Sigmoid colon (tissue), 7 donors: ENCODE data around the gene RAP1A. TPM values are rescaled to one million over a fixed set of nuclear protein-coding genes. Genes with fewer than 3 reads are reported as not detected.

Experiments used
- DNase-seq: peaks from one replicate; pipeline ENCODE4 v3.0.0-alpha.2; 2019
- H3K27ac ChIP-seq, 4 donors: fragments of 200-600 bp; sonication (generic); one replicate each; pipeline ENCODE4 v1.5.1; 2016 to 2019; ENCODE audit warnings: mild to moderate bottlenecking in 1 of 4
- H3K27me3 ChIP-seq, 3 donors: fragments of 200-600 bp; sonication (generic); one replicate each; pipeline ENCODE4 v1.5.1; 2019; ENCODE audit warnings: mild to moderate bottlenecking in 1 of 3
- H3K36me3 ChIP-seq, 4 donors: fragments of 200-600 bp; sonication (generic); one replicate each; pipeline ENCODE4 v1.5.1; 2016 to 2019
- H3K4me1 ChIP-seq, 4 donors: fragments of 200-600 bp; sonication (generic); one replicate each; pipeline ENCODE4 v1.5.1; 2017 to 2019
- H3K4me3 ChIP-seq, 4 donors: fragments of 200-600 bp; sonication (generic); one replicate each; pipeline ENCODE4 v1.5.1; 2017 to 2019; ENCODE audit warnings: mild to moderate bottlenecking in 2 of 4, moderate library complexity in 1 of 4
- H3K9me3 ChIP-seq, 4 donors: fragments of 200-600 bp in 3 of 4; sonication (generic) in 3 of 4; one replicate each; pipeline versions ENCODE4 v1.5.1 to v1.6.1; 2013 to 2019
- EP300 ChIP-seq, 4 donors: sonication (generic); formaldehyde crosslinking; IDR thresholded peaks; one replicate each; pipeline ENCODE4 v1.6.1; 2017; ENCODE audit warnings: antibody characterized with exemption in 4 of 4
- POLR2A ChIP-seq, 2 donors: fragments of 450-650 bp; IDR thresholded peaks; one replicate each; pipeline ENCODE4 v1.6.1; 2016; ENCODE audit warnings: antibody characterized with exemption in 2 of 2, mild to moderate bottlenecking in 2 of 2, moderate library complexity in 2 of 2
- POLR2AphosphoS5 ChIP-seq, 4 donors: sonication (generic); formaldehyde crosslinking; IDR thresholded peaks; one replicate each; pipeline ENCODE4 v1.6.1; 2017; ENCODE audit warnings: antibody characterized with exemption in 4 of 4
- WGBS, 2 donors: extraction: QIAGEN DNeasy Blood & Tissue Kit; methylation state at CpG; one replicate each; pipeline ENCODE4 v1.1.7; 2013; 5-methylcytosine and 5-hydroxymethylcytosine counted together
- intact Hi-C: fragments of 100-400 bp; cut with DNase I; formaldehyde crosslinking; loops from one replicate; pipeline ENCODE4 v1.15.1; 2023
- polyA plus RNA-seq, 3 donors: library from polyadenylated mRNA; stranded (reverse); fragments of 200-250 nt; gene quantifications; one replicate each; pipeline ENCODE4 v1.2.3, GENCODE V29; 2013
- total RNA-seq, 4 donors: library from RNA; depleted of rRNA; stranded (reverse); fragments of >200 nt; gene quantifications; one replicate each; pipeline ENCODE4 v1.1.0, GENCODE V29; 2016
- TF ChIP-seq, protein P1 (sequence below), 4 experiments: fragments of 450-650 bp in 3 of 4; fragments of 200-600 bp in 1 of 4; IDR thresholded peaks; one replicate each; pipeline ENCODE4 v1.5.1; 2016 to 2019; ENCODE audit warnings: antibody characterized with exemption in 4 of 4, mild to moderate bottlenecking in 3 of 4, moderate library complexity in 2 of 4
- donor health status: healthy with polysubstance abuse.
- donor health status: Bipolar disorder and iron deficiency.
- donor health status: healthy.

The RAP1A gene
- total and polyA plus RNA-seq, 7 donors: 87.5 to 381 (median 213) TPM

DNA sequence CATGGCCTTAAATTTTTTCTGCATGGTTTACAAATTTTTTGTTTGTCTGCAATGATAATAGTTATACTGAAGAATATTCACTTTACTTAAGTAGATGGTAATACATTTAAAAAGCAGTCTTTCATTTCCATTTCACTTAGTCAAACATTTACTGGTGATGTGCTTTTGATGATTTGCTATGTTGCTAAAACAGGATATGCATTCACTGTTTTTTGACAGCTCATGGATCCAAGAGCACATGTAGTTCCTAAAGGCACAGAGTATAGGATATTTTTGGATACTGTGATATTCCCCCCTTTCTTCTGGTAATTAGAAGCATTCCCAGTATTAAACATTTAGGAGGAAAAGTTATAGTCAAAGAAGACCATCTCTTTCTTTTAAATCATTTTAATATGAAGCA is 45.9 kb downstream of the RAP1A start:
- Histone ChIP-seq H3K9me3 (no peaks in the 10 kb centered on the region), H3K36me3 (peaks cover 0 to 3% (median 0%) of the 10 kb centered on the region in 4 donors), H3K4me3 (no peak overlapping the region), H3K27ac (peak overlapping the region in 3 of 4 donors; percentile 47 to 62 (median 60)), H3K27me3 (no peaks in the 10 kb centered on the region), H3K4me1 (peaks cover 0 to 82% (median 57%) of the 10 kb centered on the region in 4 donors)
- TF ChIP-seq, protein P1, sequence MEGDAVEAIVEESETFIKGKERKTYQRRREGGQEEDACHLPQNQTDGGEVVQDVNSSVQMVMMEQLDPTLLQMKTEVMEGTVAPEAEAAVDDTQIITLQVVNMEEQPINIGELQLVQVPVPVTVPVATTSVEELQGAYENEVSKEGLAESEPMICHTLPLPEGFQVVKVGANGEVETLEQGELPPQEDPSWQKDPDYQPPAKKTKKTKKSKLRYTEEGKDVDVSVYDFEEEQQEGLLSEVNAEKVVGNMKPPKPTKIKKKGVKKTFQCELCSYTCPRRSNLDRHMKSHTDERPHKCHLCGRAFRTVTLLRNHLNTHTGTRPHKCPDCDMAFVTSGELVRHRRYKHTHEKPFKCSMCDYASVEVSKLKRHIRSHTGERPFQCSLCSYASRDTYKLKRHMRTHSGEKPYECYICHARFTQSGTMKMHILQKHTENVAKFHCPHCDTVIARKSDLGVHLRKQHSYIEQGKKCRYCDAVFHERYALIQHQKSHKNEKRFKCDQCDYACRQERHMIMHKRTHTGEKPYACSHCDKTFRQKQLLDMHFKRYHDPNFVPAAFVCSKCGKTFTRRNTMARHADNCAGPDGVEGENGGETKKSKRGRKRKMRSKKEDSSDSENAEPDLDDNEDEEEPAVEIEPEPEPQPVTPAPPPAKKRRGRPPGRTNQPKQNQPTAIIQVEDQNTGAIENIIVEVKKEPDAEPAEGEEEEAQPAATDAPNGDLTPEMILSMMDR (IDR thresholded peaks at IDR 0.05): no peak
- DNase-seq: no peak
- intact Hi-C loops: no loop called here

- H3K4me1 ChIP-seq: peaks cover 0 to 81% (median 51%) of the 10 kb centered on the region in 4 donors
- H3K36me3 ChIP-seq: peaks cover 0 to 3% (median 0%) of the 10 kb centered on the region in 4 donors
These were observed 47.2 kb downstream of the RAP1A start for GRCh38 chr1:111666828-111667227.

DNA sequence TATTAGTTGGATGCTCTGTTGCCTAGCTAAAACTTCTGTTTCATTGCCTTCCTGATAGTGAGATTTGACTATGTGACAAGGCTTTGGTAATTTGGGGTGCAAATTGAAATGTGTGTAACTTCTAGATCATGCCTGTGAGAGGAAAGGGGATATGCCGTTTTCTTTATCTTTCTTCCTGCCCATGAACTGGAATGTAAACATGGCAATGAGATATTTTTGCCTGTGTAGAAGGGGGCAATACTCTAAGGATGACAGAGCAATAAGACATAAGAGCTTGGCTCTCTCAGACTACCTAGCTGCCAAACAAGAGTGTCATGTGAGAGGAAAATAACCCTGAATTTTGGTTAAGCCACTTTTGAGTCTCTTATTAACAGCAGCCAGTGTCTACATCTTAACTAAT is 49.7 kb downstream of the RAP1A start:
- no peaks in the 10 kb centered on the region for H3K27me3 ChIP-seq
- no peak for DNase-seq
- WGBS, 2 donors: 8 to 19% methylated on average over 1 of the region's 1 CpG
- H3K9me3 ChIP-seq: no peaks in the 10 kb centered on the region
- no peak overlapping the region for H3K4me3 ChIP-seq
- peaks cover 0 to 94% (median 71%) of the 10 kb centered on the region in 4 donors for H3K4me1 ChIP-seq
- intact Hi-C loops: no loop called here
- peaks cover 0 to 3% (median 0%) of the 10 kb centered on the region in 4 donors for H3K36me3 ChIP-seq
- TF ChIP-seq POLR2AphosphoS5 (IDR thresholded peaks at IDR 0.05) (peak in 1 of 4 donors; percentile 21), EP300 (IDR thresholded peaks at IDR 0.05) (no peak), POLR2A (IDR thresholded peaks at IDR 0.05) (no peak)
- H3K27ac ChIP-seq: peak overlapping the region in 3 of 4 donors; percentile 34 to 76 (median 71)

More at GRCh38 chr1:111666828-111667227, 47.2 kb downstream of the RAP1A start:
- peak overlapping the region in 2 of 4 donors; percentile 47 to 60 for H3K27ac ChIP-seq
- no peaks in the 10 kb centered on the region for H3K27me3 ChIP-seq
- no peak overlapping the region for H3K4me3 ChIP-seq
- WGBS, 2 donors: 75 to 88% methylated on average over 1 of the region's 1 CpG
- DNase-seq: no peak
- TF ChIP-seq POLR2A (IDR thresholded peaks at IDR 0.05) (no peak), POLR2AphosphoS5 (IDR thresholded peaks at IDR 0.05) (no peak), EP300 (IDR thresholded peaks at IDR 0.05) (no peak)
- TF ChIP-seq, protein P1 (IDR thresholded peaks at IDR 0.05): no peak
- intact Hi-C loops: no loop called here
- no peaks in the 10 kb centered on the region for H3K9me3 ChIP-seq

DNA sequence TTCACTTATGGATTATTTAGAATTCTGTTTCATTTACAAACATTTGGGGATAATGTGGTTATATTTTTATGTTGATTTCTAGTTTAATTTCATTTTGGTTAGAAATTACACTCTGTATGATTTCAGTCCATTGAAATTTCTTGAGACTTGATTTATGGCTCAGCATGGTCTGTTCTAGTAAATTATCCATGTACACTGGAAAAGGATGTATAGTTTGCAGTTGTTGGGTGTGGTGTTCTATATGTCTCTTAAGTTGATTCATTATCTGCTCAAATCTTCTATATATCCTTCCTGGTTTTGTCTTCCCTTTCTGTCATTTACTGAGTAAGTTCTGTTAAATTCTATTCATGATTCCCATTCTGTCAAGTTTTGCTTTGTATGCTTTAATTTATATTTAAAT is 52.3 kb downstream of the RAP1A start:
- TF ChIP-seq POLR2AphosphoS5 (IDR thresholded peaks at IDR 0.05) (no peak), EP300 (IDR thresholded peaks at IDR 0.05) (no peak), POLR2A (IDR thresholded peaks at IDR 0.05) (no peak)
- TF ChIP-seq, protein P1 (IDR thresholded peaks at IDR 0.05): no peak
- Histone ChIP-seq H3K27me3 (no peaks in the 10 kb centered on the region), H3K4me3 (no peak overlapping the region), H3K9me3 (no peaks in the 10 kb centered on the region), H3K4me1 (peaks cover 0 to 73% (median 55%) of the 10 kb centered on the region in 4 donors), H3K36me3 (peaks cover 0 to 3% (median under 1%) of the 10 kb centered on the region in 4 donors), H3K27ac (peak overlapping the region; percentile 64 to 76 (median 70))
- intact Hi-C loops: no loop called here
- no peak for DNase-seq

DNA sequence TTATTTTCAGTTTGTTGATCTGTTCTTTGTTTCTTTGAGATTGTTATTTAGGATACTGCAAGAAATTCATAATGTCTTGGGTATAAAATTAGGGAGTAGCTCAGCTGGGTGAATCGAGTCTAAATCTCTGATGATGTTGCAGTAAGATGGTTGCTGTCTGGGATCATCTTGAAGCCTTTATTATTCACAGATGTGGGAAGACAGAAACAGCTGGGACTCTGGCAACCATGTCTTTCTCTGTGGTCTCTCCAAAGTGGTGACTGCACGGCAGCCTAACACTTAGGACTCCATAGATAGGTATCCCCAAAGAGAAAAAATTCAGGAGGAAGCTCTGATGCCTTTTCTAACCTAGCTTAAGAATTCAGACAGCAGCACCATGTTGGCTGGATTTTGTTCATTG is 52.7 kb downstream of the RAP1A start:
- H3K9me3 ChIP-seq: no peaks in the 10 kb centered on the region
- DNase-seq: no peak
- peaks cover 0 to 6% (median 1%) of the 10 kb centered on the region in 4 donors for H3K36me3 ChIP-seq
- H3K27ac ChIP-seq: peak overlapping the region; percentile 64 to 76 (median 70)
- TF ChIP-seq, protein P1 (IDR thresholded peaks at IDR 0.05): no peak
- no peak for TF ChIP-seq POLR2A (IDR thresholded peaks at IDR 0.05)
- no peak for TF ChIP-seq EP300 (IDR thresholded peaks at IDR 0.05)
- intact Hi-C loops: no loop called here
- no peak overlapping the region for H3K4me3 ChIP-seq
- no peaks in the 10 kb centered on the region for H3K27me3 ChIP-seq
- 82 to 90% methylated on average over 2 of the region's 2 CpGs for WGBS, 2 donors
- H3K4me1 ChIP-seq: peaks cover 0 to 70% (median 54%) of the 10 kb centered on the region in 4 donors
